Breast epithelium (tissue), 4 donors: ENCODE results near the gene FRMD4A. TPM values are rescaled to one million over a fixed set of nuclear protein-coding genes. Genes with fewer than 3 reads are reported as not detected.
"Not testable (repeated sequence)": the region's sequence is repeated elsewhere in the genome, so short reads cannot be mapped to it uniquely, and the experiment has no call there.

ENCODE experiments used
- DNase-seq, 2 donors: peaks; one replicate each; pipeline ENCODE4 v3.0.0-alpha.2; 2019; ENCODE audit warnings: low spot score in 2 of 2
- H3K27ac ChIP-seq, 2 donors: fragments of 200-600 bp; sonication (generic) in 1 of 2; one replicate each; pipeline ENCODE4 v1.5.1; 2016 to 2019; ENCODE audit warnings: mild to moderate bottlenecking in 1 of 2
- H3K27me3 ChIP-seq, 2 donors: fragments of 200-600 bp; sonication (generic) in 1 of 2; one replicate each; pipeline versions ENCODE4 v1.5.1 to v1.6.0; 2017 to 2019; ENCODE audit warnings: control low read depth in 1 of 2, mild to moderate bottlenecking in 1 of 2
- H3K36me3 ChIP-seq: fragments of 200-600 bp; one replicate; pipeline ENCODE4 v1.5.1; 2019
- H3K4me1 ChIP-seq, 2 donors: fragments of 200-600 bp; sonication (generic); one replicate each; pipeline ENCODE4 v1.5.1; 2016 to 2019; ENCODE audit warnings: control low read depth in 1 of 2
- H3K4me3 ChIP-seq, 3 donors: fragments of 200-600 bp; sonication (generic); 1 replicate in 2 of 3; 2 replicates in 1 of 3; pipeline ENCODE4 v1.5.1; 2016 to 2019; ENCODE audit warnings: mild to moderate bottlenecking in 3 of 3, moderate library complexity in 2 of 3
- H3K9me3 ChIP-seq, 2 donors: fragments of 200-600 bp; sonication (generic) in 1 of 2; one replicate each; pipeline ENCODE4 v1.5.1; 2016 to 2019; ENCODE audit warnings: control low read depth in 1 of 2
- POLR2A ChIP-seq: fragments of 450-650 bp; IDR thresholded peaks from one replicate; pipeline ENCODE4 v1.6.1; 2016; ENCODE audit warnings: antibody characterized with exemption, mild to moderate bottlenecking, moderate library complexity
- POLR2AphosphoS5 ChIP-seq, 3 donors: sonication (generic); formaldehyde crosslinking; IDR thresholded peaks; one replicate each; pipeline ENCODE4 v1.6.1; 2017; ENCODE audit warnings: antibody characterized with exemption in 3 of 3
- intact Hi-C: fragments of 100-400 bp; cut with DNase I; formaldehyde crosslinking; loops from one replicate; pipeline ENCODE4 v1.15.1; 2023; ENCODE audit warnings: low total_unique reads
- total RNA-seq, 3 donors: library from RNA; depleted of rRNA; stranded (reverse); fragments of >200 nt; gene quantifications; one replicate each; pipeline ENCODE4 v1.1.0, GENCODE V29; 2016
- TF ChIP-seq, protein P1 (sequence below), 3 donors: fragments of 450-650 bp; IDR thresholded peaks; one replicate each; pipeline ENCODE4 v1.5.1; 2016 to 2017; ENCODE audit warnings: antibody characterized with exemption in 3 of 3, mild to moderate bottlenecking in 3 of 3, moderate library complexity in 3 of 3

FRMD4A gene
- total RNA-seq, 3 donors from 2014 or later: 27.5 to 107 (median 34.4) TPM

DNA sequence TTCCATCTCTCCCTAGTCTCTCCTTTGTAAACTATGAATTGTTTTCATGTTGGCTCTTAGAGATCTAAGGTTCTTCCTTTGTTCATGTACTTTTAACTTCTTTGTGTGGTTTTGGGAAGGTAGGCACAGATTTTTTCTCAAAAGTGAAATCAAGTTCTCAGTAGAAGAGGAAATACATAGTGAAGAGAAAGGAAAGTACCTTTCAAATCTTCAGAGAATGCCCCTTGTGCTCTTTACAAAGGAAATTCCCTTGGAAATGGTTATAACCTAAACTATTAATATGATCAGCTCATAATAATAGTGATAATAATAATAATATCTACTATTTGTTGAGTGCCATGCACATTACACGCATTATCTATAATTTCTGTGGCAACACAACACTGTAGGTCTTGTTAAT is 425.4 kb downstream of the FRMD4A start:
- intact Hi-C loops: no loop called here

DNA sequence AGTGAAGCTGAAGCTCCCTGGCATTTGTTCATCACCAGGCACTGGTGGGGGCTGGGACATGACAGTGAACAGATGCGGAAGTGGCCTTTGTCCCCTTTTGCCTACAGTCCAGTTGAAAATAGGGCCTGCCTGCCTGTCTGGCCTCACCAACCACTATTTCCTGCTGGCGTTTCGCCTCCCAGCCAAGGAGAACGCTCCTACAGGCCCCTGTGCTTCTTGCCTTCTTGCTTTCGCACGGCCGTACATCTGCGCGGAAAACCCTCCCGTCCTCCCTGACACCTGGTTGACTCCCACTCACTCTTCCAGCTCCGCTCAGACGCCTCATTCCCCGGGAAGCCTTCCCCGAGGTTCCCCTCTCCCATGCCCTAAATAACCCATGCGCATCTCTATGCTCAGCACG is 426.7 kb downstream of the FRMD4A start:
- TF ChIP-seq, protein P1, sequence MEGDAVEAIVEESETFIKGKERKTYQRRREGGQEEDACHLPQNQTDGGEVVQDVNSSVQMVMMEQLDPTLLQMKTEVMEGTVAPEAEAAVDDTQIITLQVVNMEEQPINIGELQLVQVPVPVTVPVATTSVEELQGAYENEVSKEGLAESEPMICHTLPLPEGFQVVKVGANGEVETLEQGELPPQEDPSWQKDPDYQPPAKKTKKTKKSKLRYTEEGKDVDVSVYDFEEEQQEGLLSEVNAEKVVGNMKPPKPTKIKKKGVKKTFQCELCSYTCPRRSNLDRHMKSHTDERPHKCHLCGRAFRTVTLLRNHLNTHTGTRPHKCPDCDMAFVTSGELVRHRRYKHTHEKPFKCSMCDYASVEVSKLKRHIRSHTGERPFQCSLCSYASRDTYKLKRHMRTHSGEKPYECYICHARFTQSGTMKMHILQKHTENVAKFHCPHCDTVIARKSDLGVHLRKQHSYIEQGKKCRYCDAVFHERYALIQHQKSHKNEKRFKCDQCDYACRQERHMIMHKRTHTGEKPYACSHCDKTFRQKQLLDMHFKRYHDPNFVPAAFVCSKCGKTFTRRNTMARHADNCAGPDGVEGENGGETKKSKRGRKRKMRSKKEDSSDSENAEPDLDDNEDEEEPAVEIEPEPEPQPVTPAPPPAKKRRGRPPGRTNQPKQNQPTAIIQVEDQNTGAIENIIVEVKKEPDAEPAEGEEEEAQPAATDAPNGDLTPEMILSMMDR (IDR thresholded peaks at IDR 0.05): no peak
- TF ChIP-seq POLR2AphosphoS5 (IDR thresholded peaks at IDR 0.05): no peak
- TF ChIP-seq POLR2A: no peak
- H3K4me3 ChIP-seq: no peak overlapping the region
- no peaks in the 10 kb centered on the region for H3K36me3 ChIP-seq
- no peaks in the 10 kb centered on the region for H3K27me3 ChIP-seq
- no peak overlapping the region for H3K27ac ChIP-seq
- no peak for DNase-seq
- intact Hi-C loops: no loop called here
- H3K9me3 ChIP-seq: no peaks in the 10 kb centered on the region
- no peaks in the 10 kb centered on the region for H3K4me1 ChIP-seq

More for the DNA sequence above, 425.4 kb downstream of the FRMD4A start:
- TF ChIP-seq POLR2A: no peak
- no peak for TF ChIP-seq POLR2AphosphoS5 (IDR thresholded peaks at IDR 0.05)
- TF ChIP-seq, protein P1 (IDR thresholded peaks at IDR 0.05): no peak
- H3K27me3 ChIP-seq: no peaks in the 10 kb centered on the region
- H3K27ac ChIP-seq: no peak overlapping the region
- no peak for DNase-seq
- no peak overlapping the region for H3K4me3 ChIP-seq
- no peaks in the 10 kb centered on the region for H3K9me3 ChIP-seq
- H3K36me3 ChIP-seq: no peaks in the 10 kb centered on the region
- H3K4me1 ChIP-seq: no peaks in the 10 kb centered on the region

DNA sequence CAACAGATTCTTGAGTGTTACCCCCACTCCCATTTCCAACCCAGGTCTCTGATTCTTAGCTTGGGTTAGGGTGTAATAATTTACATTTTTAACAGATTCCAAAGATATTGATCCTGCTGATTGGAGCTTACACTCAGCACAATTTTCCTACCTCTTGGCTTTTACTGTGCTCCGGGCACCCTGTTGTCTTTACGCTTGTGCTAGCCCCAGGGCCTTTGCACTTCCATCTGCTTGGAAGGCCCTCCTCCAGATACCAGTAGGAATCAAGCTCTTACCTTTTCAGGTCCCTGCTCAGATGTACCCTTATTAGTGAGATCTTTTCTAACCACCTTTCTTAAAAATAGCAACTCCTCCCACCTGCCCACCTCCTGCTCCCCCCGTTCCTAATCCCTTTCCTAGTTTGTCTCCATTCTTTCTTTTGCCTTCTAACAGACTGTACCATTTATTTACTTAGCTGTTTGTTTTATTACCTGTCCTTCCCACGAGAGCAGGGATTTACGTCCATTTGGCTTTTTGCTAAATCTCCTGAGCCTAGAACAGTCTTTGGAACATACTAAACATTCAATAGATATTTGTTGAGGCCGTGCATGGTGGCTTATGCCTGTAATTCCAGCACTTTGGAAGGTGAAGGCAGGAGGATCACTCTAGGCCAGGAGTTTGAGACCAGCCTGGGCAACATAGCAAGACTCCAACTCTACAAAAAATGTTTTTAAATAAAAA is 427.7 kb downstream of the FRMD4A start:
- Histone ChIP-seq H3K27ac (no peak overlapping the region), H3K27me3 (no peaks in the 10 kb centered on the region), H3K9me3 (no peaks in the 10 kb centered on the region), H3K36me3 (no peaks in the 10 kb centered on the region), H3K4me1 (no peaks in the 10 kb centered on the region), H3K4me3 (no peak overlapping the region)
- intact Hi-C loops: no loop called here
- TF ChIP-seq POLR2AphosphoS5 (IDR thresholded peaks at IDR 0.05) (no peak), POLR2A (no peak)
- TF ChIP-seq, protein P1 (IDR thresholded peaks at IDR 0.05): no peak
- DNase-seq: no peak

DNA sequence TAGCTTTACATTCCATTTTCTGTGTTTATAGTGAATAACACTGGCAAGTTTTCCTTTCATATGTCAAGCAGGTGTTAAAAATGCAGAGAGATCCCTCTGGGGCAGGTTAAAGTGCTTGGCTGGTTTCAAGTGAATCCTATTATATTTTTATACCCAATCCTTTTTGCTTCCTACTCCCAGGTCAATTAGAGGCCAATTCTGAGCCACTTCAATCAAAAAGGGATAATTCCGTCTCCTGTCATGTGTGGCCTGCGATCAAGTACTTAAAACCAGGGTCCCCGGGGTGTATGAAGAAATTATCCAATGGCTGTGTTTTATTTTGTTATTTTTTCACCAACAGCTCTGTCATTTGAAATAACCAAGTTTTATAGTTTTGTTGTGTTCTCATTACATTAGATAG is 430.8 kb downstream of the FRMD4A start:
- H3K27me3 ChIP-seq: no peaks in the 10 kb centered on the region
- H3K9me3 ChIP-seq: no peaks in the 10 kb centered on the region
- H3K4me3 ChIP-seq: no peak overlapping the region
- no peak overlapping the region for H3K27ac ChIP-seq
- no peaks in the 10 kb centered on the region for H3K36me3 ChIP-seq
- H3K4me1 ChIP-seq: no peaks in the 10 kb centered on the region
- TF ChIP-seq POLR2A (no peak), POLR2AphosphoS5 (IDR thresholded peaks at IDR 0.05) (no peak)
- TF ChIP-seq, protein P1 (IDR thresholded peaks at IDR 0.05): no peak
- intact Hi-C loops: no loop called here
- no peak for DNase-seq

DNA sequence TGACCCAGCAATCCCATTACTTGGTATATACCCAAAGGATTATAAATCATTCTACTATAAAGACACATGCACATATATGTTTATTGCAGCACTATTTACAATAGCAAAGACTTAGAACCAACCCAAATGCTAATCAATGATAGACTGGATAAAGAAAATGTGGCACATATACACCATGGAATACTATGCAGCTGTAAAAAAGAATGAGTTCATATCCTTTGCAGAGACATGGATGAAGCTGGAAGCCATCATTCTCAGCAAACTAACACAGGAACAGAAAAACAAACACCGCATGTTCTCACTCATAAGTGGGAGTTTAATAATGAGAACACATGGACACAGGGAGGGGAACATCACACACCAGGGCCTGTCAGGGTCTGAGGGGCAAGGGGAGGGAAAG is 434.6 kb downstream of the FRMD4A start:
- DNase-seq, H3K9me3 ChIP-seq, intact Hi-C loops, H3K4me3 ChIP-seq, H3K27ac ChIP-seq, H3K36me3 ChIP-seq, H3K4me1 ChIP-seq: not testable (repeated sequence)
- peaks cover 0 to 23% of the 10 kb centered on the region in 2 donors for H3K27me3 ChIP-seq
